Measurements from ENCODE around the gene OBSCN. TPM values are rescaled to one million over a fixed set of nuclear protein-coding genes. Genes with fewer than 3 reads are reported as not detected.

Gene OBSCN
- total and polyA plus RNA-seq, 12 donors, result 0.90 to 18.0 (median 5.9) TPM

- TF ChIP-seq, protein P1, sequence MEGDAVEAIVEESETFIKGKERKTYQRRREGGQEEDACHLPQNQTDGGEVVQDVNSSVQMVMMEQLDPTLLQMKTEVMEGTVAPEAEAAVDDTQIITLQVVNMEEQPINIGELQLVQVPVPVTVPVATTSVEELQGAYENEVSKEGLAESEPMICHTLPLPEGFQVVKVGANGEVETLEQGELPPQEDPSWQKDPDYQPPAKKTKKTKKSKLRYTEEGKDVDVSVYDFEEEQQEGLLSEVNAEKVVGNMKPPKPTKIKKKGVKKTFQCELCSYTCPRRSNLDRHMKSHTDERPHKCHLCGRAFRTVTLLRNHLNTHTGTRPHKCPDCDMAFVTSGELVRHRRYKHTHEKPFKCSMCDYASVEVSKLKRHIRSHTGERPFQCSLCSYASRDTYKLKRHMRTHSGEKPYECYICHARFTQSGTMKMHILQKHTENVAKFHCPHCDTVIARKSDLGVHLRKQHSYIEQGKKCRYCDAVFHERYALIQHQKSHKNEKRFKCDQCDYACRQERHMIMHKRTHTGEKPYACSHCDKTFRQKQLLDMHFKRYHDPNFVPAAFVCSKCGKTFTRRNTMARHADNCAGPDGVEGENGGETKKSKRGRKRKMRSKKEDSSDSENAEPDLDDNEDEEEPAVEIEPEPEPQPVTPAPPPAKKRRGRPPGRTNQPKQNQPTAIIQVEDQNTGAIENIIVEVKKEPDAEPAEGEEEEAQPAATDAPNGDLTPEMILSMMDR (IDR thresholded peaks at IDR 0.05), result no peak
- TF ChIP-seq POLR2A (IDR thresholded peaks at IDR 0.05), result no peak
- Histone ChIP-seq H3K9me3 (replicated peaks in 1 of 3) (no peaks in the 10 kb centered on the region), H3K4me3 (no peak overlapping the region), H3K4me1 (replicated peaks in 1 of 2) (no peaks in the 10 kb centered on the region), H3K27ac (no peak overlapping the region), H3K36me3 (replicated peaks in 1 of 2) (no peaks in the 10 kb centered on the region), H3K27me3 (no peaks in the 10 kb centered on the region)
- intact Hi-C loops (cut with DNase I), result no loop called here
- WGBS, 4 donors, result 36 to 63% (median 51%) methylated on average over 1 of the region's 1 CpG
- no peak for DNase-seq
These were observed 53.9 kb downstream of the OBSCN start for GRCh38 chr1:228261706-228262105.

DNA sequence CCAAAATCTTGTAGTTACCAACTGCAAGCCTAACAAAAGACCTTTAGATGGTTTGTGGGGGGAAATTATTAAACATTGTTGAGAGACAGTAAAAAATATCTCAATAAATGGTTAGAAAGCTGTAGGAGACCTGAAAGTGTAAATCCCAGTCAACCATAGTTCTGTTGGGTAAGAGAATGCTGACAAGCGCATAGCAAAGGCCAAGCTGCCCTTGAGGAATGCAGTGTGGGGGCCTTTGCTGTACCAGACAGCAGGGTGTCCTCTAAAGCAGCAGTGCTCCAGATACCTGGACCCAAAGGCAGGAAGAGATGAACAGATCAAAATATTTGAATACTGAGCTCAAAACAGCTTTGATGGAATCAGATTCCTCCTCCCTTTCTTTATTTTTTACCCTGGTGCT, 54.6 kb downstream of the OBSCN start:
- Histone ChIP-seq H3K4me1 (replicated peaks in 1 of 2) (no peaks in the 10 kb centered on the region), H3K27me3 (no peaks in the 10 kb centered on the region), H3K4me3 (no peak overlapping the region), H3K36me3 (replicated peaks in 1 of 2) (no peaks in the 10 kb centered on the region), H3K9me3 (replicated peaks in 1 of 3) (no peaks in the 10 kb centered on the region), H3K27ac (no peak overlapping the region)
- no peak for TF ChIP-seq POLR2A (IDR thresholded peaks at IDR 0.05)
- TF ChIP-seq, protein P1 (IDR thresholded peaks at IDR 0.05), result no peak
- no peak for DNase-seq
- 87 to 93% (median 90%) methylated on average over 1 of the region's 1 CpG for WGBS, 4 donors
- intact Hi-C loops (cut with DNase I), result no loop called here

- peak in 1 of 7 donors; percentile 28 for DNase-seq
- Histone ChIP-seq H3K9me3 (replicated peaks in 1 of 3) (no peaks in the 10 kb centered on the region), H3K27ac (no peak overlapping the region), H3K4me1 (replicated peaks in 1 of 2) (no peaks in the 10 kb centered on the region), H3K27me3 (no peaks in the 10 kb centered on the region), H3K4me3 (no peak overlapping the region), H3K36me3 (replicated peaks in 1 of 2) (no peaks in the 10 kb centered on the region)
- WGBS, 4 donors, result 91 to 95% (median 94%) methylated on average over 5 to 10 of the region's 10 CpGs
- intact Hi-C loops (cut with DNase I), result no loop called here
- no peak for TF ChIP-seq POLR2A (IDR thresholded peaks at IDR 0.05)
- TF ChIP-seq, protein P1 (IDR thresholded peaks at IDR 0.05), result no peak
These were observed 55.8 kb downstream of the OBSCN start for GRCh38 chr1:228263636-228264035.

- TF ChIP-seq, protein P1 (IDR thresholded peaks at IDR 0.05), result no peak
- no peak for TF ChIP-seq POLR2A (IDR thresholded peaks at IDR 0.05)
- intact Hi-C loops (cut with DNase I), result no loop called here
- DNase-seq, result peak in 1 of 7 donors; percentile 17
- Histone ChIP-seq H3K36me3 (replicated peaks in 1 of 2) (no peaks in the 10 kb centered on the region), H3K4me1 (replicated peaks in 1 of 2) (no peaks in the 10 kb centered on the region), H3K4me3 (no peak overlapping the region), H3K9me3 (replicated peaks in 1 of 3) (no peaks in the 10 kb centered on the region), H3K27ac (no peak overlapping the region), H3K27me3 (no peaks in the 10 kb centered on the region)
- WGBS, 4 donors, result 86 to 91% (median 90%) methylated on average over 19 to 24 of the region's 24 CpGs
These were observed 56.4 kb downstream of the OBSCN start for GRCh38 chr1:228264090-228264829.

All from adrenal gland (tissue), 12 donors.